ENCODE results near the gene HPX.

GRCh38 chr11:6403539-6403938 is 37.2 kb downstream of the HPX start:
- no peak for TF ChIP-seq CTCF (IDR thresholded peaks at IDR 0.05 in 4 of 5, conservative IDR thresholded peaks at IDR 0.05 in 1 of 5)
- no peak for TF ChIP-seq POLR2A (IDR thresholded peaks at IDR 0.05)
